CD8-positive, alpha-beta memory T cell (primary cell): ENCODE measurements around the gene ASTN2. TPM values are rescaled to one million over a fixed set of nuclear protein-coding genes. Genes with fewer than 3 reads are reported as not detected.

Experiments used
- CTCF ChIA-PET: fragments of 350-600 bp; sonication (Branson Sonifier 250); formaldehyde crosslinking; loops from one replicate; lab custom pipeline; 2021; ENCODE audit warnings: antibody characterized with exemption; lab: Charles Lee
- POLR2A ChIA-PET: fragments of 350-600 bp; sonication (Branson Sonifier 250); formaldehyde crosslinking; loops from one replicate; lab custom pipeline; 2021; ENCODE audit warnings: antibody characterized with exemption; lab: Charles Lee
- DNase-seq, 5 donors: peaks; one replicate each; pipeline versions ENCODE4 v3.0.0 to v3.0.0-alpha.2; 2020 to 2022; ENCODE audit warnings: mixed read lengths in 1 of 5
- H3K27ac ChIP-seq: one replicate; pipeline ENCODE4 v1.7.0; 2013; ENCODE audit warnings: low read depth, mild to moderate bottlenecking, low read length, moderate library complexity
- H3K27me3 ChIP-seq: 2 replicates; pipeline ENCODE4 v1.7.0; 2013; ENCODE audit warnings: low read length, mild to moderate bottlenecking; ENCODE audit not compliant: insufficient read depth, poor library complexity, severe bottlenecking
- H3K36me3 ChIP-seq: 2 replicates; pipeline ENCODE4 v1.7.0; 2013; ENCODE audit warnings: mild to moderate bottlenecking, low read length, moderate library complexity; ENCODE audit not compliant: insufficient read depth
- H3K4me1 ChIP-seq: 2 replicates; pipeline ENCODE4 v1.7.0; 2013; ENCODE audit warnings: mild to moderate bottlenecking, low read length, moderate library complexity; ENCODE audit not compliant: insufficient read depth
- H3K4me3 ChIP-seq: 2 replicates; pipeline ENCODE4 v1.7.0; 2013; ENCODE audit warnings: mild to moderate bottlenecking, low read length
- H3K9me3 ChIP-seq: 2 replicates; pipeline ENCODE4 v1.7.0; 2013; ENCODE audit warnings: mild to moderate bottlenecking, low read length
- H3K27ac Mint-ChIP-seq, 8 donors: one replicate each; pipeline ENCODE4 v1.8.0; 2020 to 2021; ENCODE audit warnings: mixed read lengths in 8 of 8, mild to moderate bottlenecking in 6 of 8, inconsistent platforms in 3 of 8, moderate library complexity in 3 of 8
- H3K27me3 Mint-ChIP-seq, 2 donors: one replicate each; pipeline ENCODE4 v1.8.0; 2020 to 2021; ENCODE audit warnings: mixed read lengths in 2 of 2, mild to moderate bottlenecking in 1 of 2, moderate library complexity in 1 of 2
- H3K36me3 Mint-ChIP-seq, 3 donors: one replicate each; pipeline ENCODE4 v1.8.0; 2020 to 2021; ENCODE audit warnings: mixed read lengths in 3 of 3, inconsistent platforms in 1 of 3, mild to moderate bottlenecking in 1 of 3
- H3K4me1 Mint-ChIP-seq, 3 donors: one replicate each; pipeline ENCODE4 v1.8.0; 2020 to 2021; ENCODE audit warnings: mixed read lengths in 3 of 3, inconsistent platforms in 1 of 3, mild to moderate bottlenecking in 1 of 3
- H3K4me3 Mint-ChIP-seq, 7 donors: one replicate each; pipeline ENCODE4 v1.8.0; 2020 to 2021; ENCODE audit warnings: mixed read lengths in 7 of 7, mild to moderate bottlenecking in 6 of 7, moderate library complexity in 4 of 7, inconsistent platforms in 2 of 7
- H3K9me3 Mint-ChIP-seq, 5 donors: one replicate each; pipeline ENCODE4 v1.8.0; 2020 to 2022; ENCODE audit warnings: mixed read lengths in 5 of 5, mild to moderate bottlenecking in 3 of 5, moderate library complexity in 2 of 5, inconsistent platforms in 1 of 5
- polyA plus RNA-seq: library from polyadenylated mRNA; unstranded; fragments of 300-500 nt; fragmentation: Illumina TruSeq; gene quantifications from one replicate; pipeline ENCODE4 v1.2.3, GENCODE V29; 2021
- total RNA-seq, 2 experiments: library from RNA; stranded (reverse); gene quantifications; one replicate each; pipeline ENCODE4 v1.2.3, GENCODE V29; 2021

The ASTN2 gene, protein sequence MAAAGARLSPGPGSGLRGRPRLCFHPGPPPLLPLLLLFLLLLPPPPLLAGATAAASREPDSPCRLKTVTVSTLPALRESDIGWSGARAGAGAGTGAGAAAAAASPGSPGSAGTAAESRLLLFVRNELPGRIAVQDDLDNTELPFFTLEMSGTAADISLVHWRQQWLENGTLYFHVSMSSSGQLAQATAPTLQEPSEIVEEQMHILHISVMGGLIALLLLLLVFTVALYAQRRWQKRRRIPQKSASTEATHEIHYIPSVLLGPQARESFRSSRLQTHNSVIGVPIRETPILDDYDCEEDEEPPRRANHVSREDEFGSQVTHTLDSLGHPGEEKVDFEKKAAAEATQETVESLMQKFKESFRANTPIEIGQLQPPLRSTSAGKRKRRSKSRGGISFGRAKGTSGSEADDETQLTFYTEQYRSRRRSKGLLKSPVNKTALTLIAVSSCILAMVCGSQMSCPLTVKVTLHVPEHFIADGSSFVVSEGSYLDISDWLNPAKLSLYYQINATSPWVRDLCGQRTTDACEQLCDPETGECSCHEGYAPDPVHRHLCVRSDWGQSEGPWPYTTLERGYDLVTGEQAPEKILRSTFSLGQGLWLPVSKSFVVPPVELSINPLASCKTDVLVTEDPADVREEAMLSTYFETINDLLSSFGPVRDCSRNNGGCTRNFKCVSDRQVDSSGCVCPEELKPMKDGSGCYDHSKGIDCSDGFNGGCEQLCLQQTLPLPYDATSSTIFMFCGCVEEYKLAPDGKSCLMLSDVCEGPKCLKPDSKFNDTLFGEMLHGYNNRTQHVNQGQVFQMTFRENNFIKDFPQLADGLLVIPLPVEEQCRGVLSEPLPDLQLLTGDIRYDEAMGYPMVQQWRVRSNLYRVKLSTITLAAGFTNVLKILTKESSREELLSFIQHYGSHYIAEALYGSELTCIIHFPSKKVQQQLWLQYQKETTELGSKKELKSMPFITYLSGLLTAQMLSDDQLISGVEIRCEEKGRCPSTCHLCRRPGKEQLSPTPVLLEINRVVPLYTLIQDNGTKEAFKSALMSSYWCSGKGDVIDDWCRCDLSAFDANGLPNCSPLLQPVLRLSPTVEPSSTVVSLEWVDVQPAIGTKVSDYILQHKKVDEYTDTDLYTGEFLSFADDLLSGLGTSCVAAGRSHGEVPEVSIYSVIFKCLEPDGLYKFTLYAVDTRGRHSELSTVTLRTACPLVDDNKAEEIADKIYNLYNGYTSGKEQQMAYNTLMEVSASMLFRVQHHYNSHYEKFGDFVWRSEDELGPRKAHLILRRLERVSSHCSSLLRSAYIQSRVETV (N-terminal part only)
- 1 to 10 TPM; 4.1 to 4.8 TPM for total RNA-seq
- polyA plus RNA-seq, result 4.2 TPM

DNA sequence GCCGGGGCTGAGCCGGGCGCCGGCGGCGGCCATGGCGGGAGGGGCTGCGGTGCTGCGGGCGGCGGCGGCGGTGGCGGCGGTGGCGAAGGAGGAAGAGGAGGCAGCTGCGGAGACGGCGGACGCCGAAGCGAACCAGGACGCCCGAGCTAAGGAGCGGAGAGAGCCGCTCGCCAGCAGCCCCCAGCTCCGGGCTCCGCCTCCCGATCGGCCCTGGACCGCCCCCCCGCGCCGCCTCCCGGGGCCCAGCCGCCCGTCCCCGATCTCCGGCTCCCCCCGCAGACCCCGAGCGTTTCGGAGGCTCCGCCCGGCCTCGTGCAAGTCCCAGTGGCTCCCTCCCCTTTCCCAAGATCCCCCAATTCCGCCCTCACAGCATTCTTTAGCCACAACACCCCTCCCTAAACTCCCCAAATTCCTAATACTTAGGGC, at the start of gene ASTN2:
ASTN2 (minus strand) TSS at position 152 of the 426 bp plus-strand sequence; CDS start at position 33, 119 bp downstream.
- Mint-ChIP-seq H3K27me3 (peaks cover 21 to 31% of the 10 kb centered on the region in 2 donors), H3K9me3 (peaks cover 2 to 12% (median 4%) of the 10 kb centered on the region in 5 donors), H3K27ac (no peak within 1 kb of the TSS), H3K4me1 (peaks cover 0 to 2% (median 0%) of the 10 kb centered on the region in 3 donors), H3K4me3 (peak within 1 kb of the TSS in 1 of 7 donors; percentile 70), H3K36me3 (no peaks in the 10 kb centered on the region)
- no peaks in the 10 kb centered on the region for H3K4me1 ChIP-seq
- no peak within 1 kb of the TSS for H3K27ac ChIP-seq
- H3K27me3 ChIP-seq, result peaks cover 9% of the 10 kb centered on the region
- CTCF ChIA-PET, result no interaction called here
- H3K36me3 ChIP-seq, result no peaks in the 10 kb centered on the region
- no peak within 1 kb of the TSS for H3K4me3 ChIP-seq
- no peaks in the 10 kb centered on the region for H3K9me3 ChIP-seq
- DNase-seq, result no peak
- POLR2A ChIA-PET, result no interaction called here

DNA sequence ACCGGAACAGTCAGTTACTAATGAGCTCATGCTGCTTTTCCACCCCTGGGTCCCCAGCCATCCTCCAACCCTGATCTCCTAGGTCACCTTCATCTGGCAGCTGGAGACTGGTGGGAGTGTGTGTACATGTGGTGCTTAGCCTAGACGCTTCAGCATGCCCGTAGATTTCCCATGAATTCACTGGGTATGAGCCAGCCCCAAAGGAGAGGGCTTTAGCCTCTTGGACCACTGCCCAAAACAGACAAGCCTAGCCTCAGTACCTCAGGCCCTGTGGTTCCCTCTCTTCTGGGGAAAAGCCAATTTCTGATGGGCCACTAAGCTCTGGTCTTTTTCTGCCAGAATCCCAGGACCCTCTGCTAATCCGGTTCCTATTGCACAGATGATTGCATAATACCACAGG, 48.0 kb upstream of the ASTN2 start:
- Mint-ChIP-seq H3K27ac (no peak overlapping the region), H3K4me3 (no peak overlapping the region), H3K4me1 (no peaks in the 10 kb centered on the region), H3K36me3 (no peaks in the 10 kb centered on the region), H3K9me3 (peaks cover 0 to 2% (median 0%) of the 10 kb centered on the region in 5 donors), H3K27me3 (no peaks in the 10 kb centered on the region)
- POLR2A ChIA-PET, result no interaction called here
- DNase-seq, result no peak
- H3K9me3 ChIP-seq, result no peaks in the 10 kb centered on the region
- H3K27me3 ChIP-seq, result no peaks in the 10 kb centered on the region
- H3K4me3 ChIP-seq, result no peak overlapping the region
- H3K36me3 ChIP-seq, result no peaks in the 10 kb centered on the region
- CTCF ChIA-PET, result no interaction called here
- H3K4me1 ChIP-seq, result no peaks in the 10 kb centered on the region
- no peak overlapping the region for H3K27ac ChIP-seq

DNA sequence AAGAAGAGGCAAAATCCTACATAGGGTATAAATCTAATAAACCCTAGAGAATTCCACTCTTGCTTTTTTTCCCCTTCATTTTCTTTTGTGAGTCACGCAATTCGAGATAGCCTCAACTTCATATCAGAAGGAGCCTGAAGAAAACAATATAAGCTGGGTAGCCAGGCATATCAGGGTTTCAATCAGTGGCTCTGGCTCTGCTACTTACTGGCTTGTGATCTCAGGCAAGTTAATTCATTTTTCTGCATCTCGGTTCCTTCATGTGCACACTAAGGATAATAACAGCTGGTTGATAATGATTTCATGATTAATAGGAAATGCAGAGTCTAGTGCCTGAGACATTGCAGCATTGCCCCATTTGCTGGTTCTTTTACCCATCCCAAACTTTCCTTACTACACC, 46.5 kb upstream of the ASTN2 start:
- Histone ChIP-seq H3K27me3 (no peaks in the 10 kb centered on the region), H3K27ac (no peak overlapping the region), H3K9me3 (no peaks in the 10 kb centered on the region), H3K4me3 (no peak overlapping the region), H3K36me3 (no peaks in the 10 kb centered on the region), H3K4me1 (no peaks in the 10 kb centered on the region)
- ChIA-PET POLR2A (no interaction called here), CTCF (no interaction called here)
- Mint-ChIP-seq H3K4me1 (no peaks in the 10 kb centered on the region), H3K27me3 (no peaks in the 10 kb centered on the region), H3K27ac (no peak overlapping the region), H3K36me3 (no peaks in the 10 kb centered on the region), H3K9me3 (peaks cover 0 to 2% (median 0%) of the 10 kb centered on the region in 5 donors), H3K4me3 (no peak overlapping the region)
- no peak for DNase-seq

DNA sequence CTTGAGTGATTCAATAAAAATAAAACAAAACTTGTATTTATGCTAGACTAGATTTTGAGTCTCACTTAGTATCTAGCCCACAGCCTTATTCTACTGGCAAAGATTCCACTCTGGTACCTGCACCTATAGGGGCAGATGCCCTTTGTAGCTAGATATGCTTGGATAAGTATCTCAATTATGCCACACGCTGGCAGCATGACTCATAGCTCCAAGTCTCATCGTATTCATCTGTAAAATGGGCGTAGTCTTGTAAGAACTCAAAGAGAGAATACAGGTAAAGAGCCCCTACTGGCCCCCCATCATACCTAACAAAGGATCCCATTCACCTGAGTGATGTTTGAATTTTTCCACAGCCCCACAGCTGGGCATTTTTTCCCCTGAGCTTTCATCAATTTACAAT, 45.9 kb upstream of the ASTN2 start:
- Histone ChIP-seq H3K36me3 (no peaks in the 10 kb centered on the region), H3K4me1 (no peaks in the 10 kb centered on the region), H3K4me3 (no peak overlapping the region), H3K9me3 (no peaks in the 10 kb centered on the region), H3K27me3 (no peaks in the 10 kb centered on the region), H3K27ac (no peak overlapping the region)
- no peaks in the 10 kb centered on the region for H3K27me3 Mint-ChIP-seq
- H3K4me1 Mint-ChIP-seq, result no peaks in the 10 kb centered on the region
- H3K36me3 Mint-ChIP-seq, result no peaks in the 10 kb centered on the region
- H3K9me3 Mint-ChIP-seq, result peaks cover 0 to 5% (median 0%) of the 10 kb centered on the region in 5 donors
- no peak overlapping the region for H3K27ac Mint-ChIP-seq
- DNase-seq, result no peak
- ChIA-PET CTCF (no interaction called here), POLR2A (no interaction called here)
- H3K4me3 Mint-ChIP-seq, result no peak overlapping the region

DNA sequence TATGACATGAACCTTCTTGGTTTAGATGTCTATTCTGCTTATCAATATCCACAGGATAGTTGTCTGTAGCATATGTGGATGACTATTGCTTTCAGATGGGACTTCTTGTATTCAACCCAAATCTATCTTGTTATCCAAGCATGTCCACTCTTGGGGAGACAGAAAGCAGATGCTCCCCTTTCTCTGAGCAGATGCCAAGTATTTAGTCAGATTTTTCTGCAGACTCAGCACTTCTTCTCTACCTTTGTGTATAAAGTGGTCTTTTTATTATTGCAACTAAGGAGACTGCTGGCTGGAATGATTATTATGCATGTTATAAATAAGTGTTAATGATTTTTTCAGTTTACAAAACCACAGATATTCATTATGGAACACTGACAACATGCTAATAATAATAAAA, 45.1 kb upstream of the ASTN2 start:
- Histone ChIP-seq H3K36me3 (no peaks in the 10 kb centered on the region), H3K4me3 (no peak overlapping the region), H3K27me3 (no peaks in the 10 kb centered on the region), H3K4me1 (no peaks in the 10 kb centered on the region), H3K27ac (no peak overlapping the region), H3K9me3 (no peaks in the 10 kb centered on the region)
- Mint-ChIP-seq H3K9me3 (peaks cover 0 to 5% (median 0%) of the 10 kb centered on the region in 5 donors), H3K4me1 (no peaks in the 10 kb centered on the region), H3K27ac (no peak overlapping the region), H3K36me3 (no peaks in the 10 kb centered on the region), H3K27me3 (no peaks in the 10 kb centered on the region), H3K4me3 (no peak overlapping the region)
- ChIA-PET CTCF (no interaction called here), POLR2A (no interaction called here)
- DNase-seq, result no peak

DNA sequence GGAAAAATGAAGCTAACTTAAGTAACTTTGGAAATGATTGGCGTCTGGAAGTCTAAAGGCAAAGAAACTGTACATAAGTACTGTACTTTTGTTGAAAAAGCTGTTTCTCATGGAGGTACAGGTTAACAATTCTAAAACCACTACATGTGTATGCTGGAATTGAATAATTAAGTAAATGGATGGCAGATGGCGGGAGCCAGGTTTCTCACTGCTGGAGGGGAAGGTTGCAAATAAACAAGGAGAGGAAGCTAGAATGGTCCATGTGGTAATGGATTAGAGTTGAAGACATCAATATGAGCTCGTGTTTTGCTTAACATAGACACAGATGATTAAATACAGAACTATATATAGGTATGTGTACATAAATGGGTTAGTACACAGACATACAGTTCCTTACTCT, 43.2 kb upstream of the ASTN2 start:
- Histone ChIP-seq H3K4me1 (no peaks in the 10 kb centered on the region), H3K4me3 (no peak overlapping the region), H3K27ac (no peak overlapping the region), H3K27me3 (no peaks in the 10 kb centered on the region), H3K36me3 (no peaks in the 10 kb centered on the region), H3K9me3 (no peaks in the 10 kb centered on the region)
- Mint-ChIP-seq H3K36me3 (no peaks in the 10 kb centered on the region), H3K27ac (no peak overlapping the region), H3K9me3 (peaks cover 0 to 5% (median 2%) of the 10 kb centered on the region in 5 donors), H3K27me3 (peaks cover 0 to 2% of the 10 kb centered on the region in 2 donors), H3K4me1 (no peaks in the 10 kb centered on the region), H3K4me3 (no peak overlapping the region)
- no peak for DNase-seq
- ChIA-PET POLR2A (no interaction called here), CTCF (no interaction called here)

DNA sequence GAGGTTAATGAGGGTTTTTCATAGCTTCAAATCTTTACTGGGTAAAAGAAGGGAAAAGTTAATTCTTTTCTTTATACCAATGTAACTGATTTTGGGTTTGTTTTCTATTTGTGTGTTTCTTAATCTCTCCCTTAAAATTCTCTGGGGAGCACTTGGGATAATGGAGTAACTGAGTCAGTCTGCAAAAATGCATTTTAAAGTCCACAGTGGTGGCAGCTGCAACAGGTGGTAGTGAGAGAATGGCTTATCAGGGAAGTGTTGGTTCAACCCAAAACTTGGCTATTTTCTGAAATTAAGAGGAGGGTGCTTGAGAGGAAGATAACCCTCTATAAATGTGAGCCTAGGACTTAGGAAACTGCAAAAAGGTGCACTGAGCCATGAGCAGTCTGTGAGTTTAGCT, 39.9 kb upstream of the ASTN2 start:
- Histone ChIP-seq H3K27me3 (no peaks in the 10 kb centered on the region), H3K27ac (no peak overlapping the region), H3K4me1 (no peaks in the 10 kb centered on the region), H3K36me3 (no peaks in the 10 kb centered on the region), H3K4me3 (no peak overlapping the region), H3K9me3 (no peaks in the 10 kb centered on the region)
- Mint-ChIP-seq H3K27ac (no peak overlapping the region), H3K9me3 (peaks cover 0 to 5% (median 2%) of the 10 kb centered on the region in 5 donors), H3K4me1 (no peaks in the 10 kb centered on the region), H3K4me3 (no peak overlapping the region), H3K36me3 (no peaks in the 10 kb centered on the region), H3K27me3 (peaks cover 0 to 2% of the 10 kb centered on the region in 2 donors)
- DNase-seq, result no peak
- POLR2A ChIA-PET, result no interaction called here
- CTCF ChIA-PET, result no interaction called here
